ENCODE data around the gene RRP8. TPM values are rescaled to one million over a fixed set of nuclear protein-coding genes. Genes with fewer than 3 reads are reported as not detected.

The RRP8 gene
- total and polyA plus RNA-seq, 2 donors (not counting 1 experiment from before 2014, with no cell fraction given) = 8.6 to 29.4 TPM

- Histone ChIP-seq H3K9me3 (ENCODE audit: control extremely low read depth in 1 of 3, control insufficient read depth in 2 of 3, insufficient read depth in 1 of 3, low read length in 2 of 3) (no peaks in the 10 kb centered on the region), H3K4me3 (ENCODE audit: control extremely low read depth in 1 of 5, extremely low read depth in 1 of 5, insufficient read depth in 1 of 5, low read depth in 2 of 5, low read length in 4 of 5) (no peak overlapping the region), H3K27ac (ENCODE audit: low read length in 2 of 2) (no peak overlapping the region), H2AFZ (ENCODE audit: insufficient read depth, low read depth, low read length, poor library complexity, severe bottlenecking) (no peak overlapping the region), H3K27me3 (replicated peaks in 1 of 4; ENCODE audit: control extremely low read depth in 1 of 4, control insufficient read depth in 3 of 4, insufficient read depth in 4 of 4, low read length in 3 of 4) (no peaks in the 10 kb centered on the region), H3K36me3 (replicated peaks in 1 of 2; ENCODE audit: control extremely low read depth in 1 of 2, control insufficient read depth in 1 of 2, extremely low read depth in 1 of 2, insufficient read depth in 2 of 2, low read length in 1 of 2) (no peaks in the 10 kb centered on the region), H3K4me2 (replicated peaks; ENCODE audit: low read depth, low read length, poor library complexity, severe bottlenecking) (no peak overlapping the region), H3K9ac (ENCODE audit: low read length) (no peak overlapping the region), H4K20me1 (ENCODE audit: control insufficient read depth, insufficient read depth, low read length, poor library complexity, severe bottlenecking) (no peaks in the 10 kb centered on the region), H3K79me2 (ENCODE audit: control insufficient read depth, insufficient read depth, low read length) (peaks cover 17% of the 10 kb centered on the region), H3K4me1 (ENCODE audit: control insufficient read depth in 2 of 2, insufficient read depth in 2 of 2, low read length in 2 of 2) (peaks cover 21 to 34% of the 10 kb centered on the region in 2 donors)
- ATAC-seq (ENCODE audit: low read depth) = no peak
- POLR2A ChIA-PET = interaction anchor here (1.1 to 2.1 kb wide), 3 partner anchors 10 to 15 kb away, joined by 4 to 7 read pairs (median 6); partner anchors contain the start of gene TAF10
- H3K9me3 Mint-ChIP-seq (ENCODE audit: insufficient read depth) = no peaks in the 10 kb centered on the region
- intact Hi-C loops (cut with micrococcal nuclease) = no loop called here
- TF ChIP-seq EZH2 (IDR thresholded peaks at IDR 0.05; ENCODE audit: borderline replicate concordance, insufficient read depth, low read depth, low read length, poor library complexity, severe bottlenecking) = no peak
- TF ChIP-seq, protein P1, sequence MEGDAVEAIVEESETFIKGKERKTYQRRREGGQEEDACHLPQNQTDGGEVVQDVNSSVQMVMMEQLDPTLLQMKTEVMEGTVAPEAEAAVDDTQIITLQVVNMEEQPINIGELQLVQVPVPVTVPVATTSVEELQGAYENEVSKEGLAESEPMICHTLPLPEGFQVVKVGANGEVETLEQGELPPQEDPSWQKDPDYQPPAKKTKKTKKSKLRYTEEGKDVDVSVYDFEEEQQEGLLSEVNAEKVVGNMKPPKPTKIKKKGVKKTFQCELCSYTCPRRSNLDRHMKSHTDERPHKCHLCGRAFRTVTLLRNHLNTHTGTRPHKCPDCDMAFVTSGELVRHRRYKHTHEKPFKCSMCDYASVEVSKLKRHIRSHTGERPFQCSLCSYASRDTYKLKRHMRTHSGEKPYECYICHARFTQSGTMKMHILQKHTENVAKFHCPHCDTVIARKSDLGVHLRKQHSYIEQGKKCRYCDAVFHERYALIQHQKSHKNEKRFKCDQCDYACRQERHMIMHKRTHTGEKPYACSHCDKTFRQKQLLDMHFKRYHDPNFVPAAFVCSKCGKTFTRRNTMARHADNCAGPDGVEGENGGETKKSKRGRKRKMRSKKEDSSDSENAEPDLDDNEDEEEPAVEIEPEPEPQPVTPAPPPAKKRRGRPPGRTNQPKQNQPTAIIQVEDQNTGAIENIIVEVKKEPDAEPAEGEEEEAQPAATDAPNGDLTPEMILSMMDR (IDR thresholded peaks at IDR 0.05) = no peak
- peaks cover 12% of the 10 kb centered on the region for H3K4me1 Mint-ChIP-seq
- DNase-seq = no peak
- H3K27ac Mint-ChIP-seq = no peak overlapping the region
- no peaks in the 10 kb centered on the region for H3K27me3 Mint-ChIP-seq
- CTCF ChIA-PET = interaction anchor here (0.9 to 2.3 kb wide), 5 partner anchors 10 to 134 kb away, joined by 3 to 12 read pairs (median 4); partner anchors contain the start of gene TAF10
- H3K4me3 Mint-ChIP-seq = no peak overlapping the region
- WGBS (ENCODE audit: insufficient coverage) = 87% methylated on average over 22 of the region's 24 CpGs
Observed at GRCh38 chr11:6622261-6623171, 19.1 kb upstream of the RRP8 start.

Measured in B cell (primary cell).